Mucosa of rectum (tissue), 2 donors: Measurements from ENCODE around the gene UMODL1.

Experiments used
- H3K27ac ChIP-seq, 2 donors: one replicate each; pipeline ENCODE4 v1.7.0; 2013; ENCODE audit warnings: inconsistent platforms in 2 of 2, low read depth in 2 of 2, low read length in 2 of 2
- H3K27me3 ChIP-seq, 2 donors: one replicate each; pipeline ENCODE4 v1.7.0; 2013; ENCODE audit warnings: low read length in 2 of 2; ENCODE audit not compliant: control insufficient read depth in 2 of 2, insufficient read depth in 2 of 2
- H3K36me3 ChIP-seq, 2 donors: one replicate each; pipeline ENCODE4 v1.7.0; 2013; ENCODE audit warnings: low read length in 2 of 2; ENCODE audit not compliant: control insufficient read depth in 2 of 2, insufficient read depth in 2 of 2
- H3K4me1 ChIP-seq, 2 donors: one replicate each; pipeline ENCODE4 v1.7.0; 2013; ENCODE audit warnings: low read length in 2 of 2, mild to moderate bottlenecking in 1 of 2; ENCODE audit not compliant: control insufficient read depth in 2 of 2, insufficient read depth in 2 of 2
- H3K4me3 ChIP-seq, 2 donors: one replicate each; pipeline ENCODE4 v1.7.0; 2013; ENCODE audit warnings: low read length in 2 of 2
- H3K9ac ChIP-seq, 2 donors: one replicate each; pipeline ENCODE4 v1.7.0; 2013; ENCODE audit warnings: low read length in 2 of 2, low read depth in 1 of 2, mild to moderate bottlenecking in 1 of 2
- H3K9me3 ChIP-seq, 2 donors: one replicate each; pipeline ENCODE4 v1.7.0; 2013; ENCODE audit warnings: low read length in 2 of 2; ENCODE audit not compliant: control insufficient read depth in 2 of 2
- donor health status: healthy.
- donor health status: Normal muscosa, but diverticular disease.

UMODL1 gene

DNA sequence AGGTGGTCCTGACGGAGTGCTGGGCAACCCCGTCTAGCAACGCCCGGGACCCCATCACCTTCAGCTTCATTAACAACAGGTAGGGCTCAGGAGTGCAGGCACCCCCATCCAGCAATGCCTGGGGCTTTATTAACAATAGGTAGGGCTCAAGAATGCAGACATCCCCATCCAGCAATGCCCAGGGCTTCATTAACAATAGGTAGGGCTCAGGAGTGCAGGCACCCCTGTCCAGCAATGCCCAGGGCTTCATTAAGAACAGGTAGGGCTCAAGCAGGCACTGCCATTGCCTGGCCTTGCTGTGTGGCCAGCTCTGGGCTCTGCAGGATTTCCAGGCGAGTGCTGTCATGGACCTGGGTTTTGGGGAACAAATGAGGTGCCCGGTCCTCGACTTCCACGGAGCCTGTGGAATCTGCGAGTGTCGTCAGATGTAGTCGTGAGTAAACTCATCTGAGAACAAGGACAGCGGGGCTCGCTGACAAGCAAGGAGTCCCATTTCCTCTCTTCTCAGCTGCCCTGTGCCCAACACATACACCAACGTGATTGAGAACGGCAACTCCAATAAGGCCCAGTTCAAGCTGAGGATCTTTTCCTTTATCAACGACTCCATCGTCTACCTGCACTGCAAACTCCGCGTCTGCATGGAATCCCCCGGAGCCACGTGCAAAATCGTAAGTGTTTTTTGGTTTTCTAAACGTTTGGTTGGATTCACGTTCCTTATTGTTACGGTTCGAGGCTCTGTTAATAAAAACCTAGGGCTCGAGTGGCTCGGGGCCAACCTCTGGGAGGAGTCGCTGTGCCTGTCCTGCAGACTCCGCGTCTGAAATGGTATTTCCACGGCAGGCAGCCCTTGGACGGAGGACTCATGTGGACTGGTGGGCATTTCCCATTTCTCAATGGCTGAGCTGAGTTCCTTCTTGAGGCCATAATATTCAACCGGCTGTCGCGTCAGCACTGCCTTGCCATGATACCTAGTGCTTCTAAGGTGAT, 56.3 kb downstream of the UMODL1 start:
- peaks cover 3 to 4% of the 10 kb centered on the region in 2 donors for H3K27me3 ChIP-seq
- H3K9me3 ChIP-seq: no peaks in the 10 kb centered on the region
- H3K36me3 ChIP-seq: no peaks in the 10 kb centered on the region
- peaks cover 0 to 2% of the 10 kb centered on the region in 2 donors for H3K4me1 ChIP-seq
- H3K27ac ChIP-seq: no peak overlapping the region
- no peak overlapping the region for H3K9ac ChIP-seq
- H3K4me3 ChIP-seq: no peak overlapping the region

DNA sequence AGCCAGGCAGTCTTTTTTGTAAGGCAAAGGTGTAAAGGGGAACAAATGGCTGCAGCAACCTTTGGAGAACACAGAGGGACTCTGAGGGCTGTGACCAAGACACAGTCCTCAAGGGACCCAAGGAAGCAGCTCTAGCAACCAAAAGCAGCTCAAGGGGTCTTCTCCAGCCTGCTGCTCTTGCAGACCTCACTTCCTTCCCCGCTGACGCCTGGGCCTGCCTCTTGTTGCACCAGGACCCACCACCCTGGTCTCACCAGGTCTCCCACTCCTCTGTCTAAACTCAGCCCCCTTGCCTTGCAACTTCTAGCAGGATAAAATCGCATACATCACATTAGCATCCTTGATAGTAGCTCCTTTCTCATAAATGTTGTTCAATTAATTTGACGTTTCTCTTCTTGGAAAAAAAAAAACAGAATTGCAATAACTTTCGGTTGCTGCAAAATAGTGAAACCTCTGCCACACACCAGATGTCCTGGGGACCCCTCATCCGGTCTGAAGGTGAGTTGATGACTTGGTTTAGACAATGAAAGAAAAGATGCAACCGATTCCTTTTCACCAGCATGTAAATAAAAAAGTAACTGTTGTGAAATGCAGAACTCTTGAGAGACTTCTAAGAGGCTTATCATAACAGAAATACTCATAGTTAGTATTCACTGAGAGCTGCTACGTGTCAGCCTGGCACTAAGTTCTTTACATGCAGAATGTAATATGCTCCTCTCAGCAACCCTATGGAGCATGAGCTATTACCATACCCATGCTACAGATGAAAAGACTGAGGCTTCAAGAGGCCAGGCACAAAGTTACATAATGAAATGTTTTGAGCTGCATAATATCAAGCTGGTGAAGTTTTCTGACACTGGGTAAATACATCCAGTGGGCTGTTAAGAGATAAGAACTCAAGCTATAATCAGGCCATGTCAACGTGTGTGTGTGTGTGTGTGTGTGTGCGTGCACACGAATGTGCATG, 58.5 kb downstream of the UMODL1 start:
- Histone ChIP-seq H3K27me3 (peaks cover 0 to 4% of the 10 kb centered on the region in 2 donors), H3K36me3 (no peaks in the 10 kb centered on the region), H3K4me1 (no peaks in the 10 kb centered on the region), H3K9ac (no peak overlapping the region), H3K27ac (no peak overlapping the region), H3K4me3 (no peak overlapping the region), H3K9me3 (no peaks in the 10 kb centered on the region)

DNA sequence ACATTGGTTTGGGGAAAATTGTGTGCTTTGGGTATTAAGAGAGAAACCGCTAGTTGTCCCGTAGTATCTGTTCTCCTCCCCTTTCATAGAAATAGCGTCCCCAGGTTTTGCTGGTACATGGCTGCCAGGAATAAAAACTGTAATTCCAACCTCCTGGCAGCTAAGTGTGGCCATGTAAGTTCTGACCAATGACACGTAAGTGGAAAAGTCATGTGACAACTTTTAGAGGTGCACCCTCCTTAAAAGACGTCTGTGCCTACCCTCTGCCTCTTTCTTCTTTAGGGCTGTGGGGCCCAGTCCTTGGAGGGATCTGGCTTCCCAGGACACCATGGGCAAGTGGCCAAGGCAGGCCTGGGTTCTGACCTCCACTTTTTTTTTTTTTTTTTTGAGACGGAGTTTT, 59.3 kb downstream of the UMODL1 start:
- no peaks in the 10 kb centered on the region for H3K36me3 ChIP-seq
- no peak overlapping the region for H3K9ac ChIP-seq
- no peaks in the 10 kb centered on the region for H3K27me3 ChIP-seq
- H3K27ac ChIP-seq: no peak overlapping the region
- H3K4me1 ChIP-seq: no peaks in the 10 kb centered on the region
- no peak overlapping the region for H3K4me3 ChIP-seq
- no peaks in the 10 kb centered on the region for H3K9me3 ChIP-seq

DNA sequence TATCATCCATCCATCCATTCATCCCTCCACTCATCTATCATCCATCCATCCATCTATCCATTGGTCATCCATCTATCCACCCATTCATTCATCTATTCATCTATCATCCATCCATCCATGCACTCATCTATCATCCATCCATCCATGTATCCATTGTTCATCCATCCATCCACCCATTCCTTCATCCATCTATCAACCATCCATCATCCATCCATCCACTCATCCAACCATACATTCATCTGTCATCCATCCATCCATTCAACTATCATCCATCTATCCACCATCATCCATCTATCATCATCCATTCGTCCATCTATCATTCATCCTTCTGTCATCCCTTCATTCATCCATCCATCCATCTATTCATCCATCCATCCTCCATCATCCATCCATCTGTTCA, 61.1 kb downstream of the UMODL1 start:
- H3K4me3 ChIP-seq: no peak overlapping the region
- H3K27ac ChIP-seq: no peak overlapping the region
- H3K9ac ChIP-seq: no peak overlapping the region
- H3K4me1 ChIP-seq: no peaks in the 10 kb centered on the region
- H3K9me3 ChIP-seq: no peaks in the 10 kb centered on the region
- H3K27me3 ChIP-seq: no peaks in the 10 kb centered on the region
- H3K36me3 ChIP-seq: no peaks in the 10 kb centered on the region

DNA sequence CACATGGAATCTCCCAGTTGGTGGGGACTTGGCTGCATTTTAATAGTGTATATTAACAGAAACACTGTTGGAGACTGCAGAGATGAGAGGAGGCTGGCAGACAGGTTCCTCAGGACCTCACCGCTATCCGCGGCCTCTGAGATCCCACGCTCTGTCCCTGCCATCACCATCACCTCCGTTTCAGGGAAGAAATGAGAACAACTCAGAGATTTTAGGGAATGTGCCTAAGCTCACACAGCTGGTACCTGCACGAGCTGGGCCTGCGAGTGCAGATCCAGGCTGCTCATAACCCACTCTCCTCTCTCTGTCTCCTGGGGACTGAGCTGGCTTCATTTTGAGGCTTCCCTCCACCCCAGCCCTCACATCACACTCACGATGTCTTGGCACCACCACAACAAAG, 62.0 kb downstream of the UMODL1 start:
- no peaks in the 10 kb centered on the region for H3K4me1 ChIP-seq
- no peaks in the 10 kb centered on the region for H3K36me3 ChIP-seq
- H3K9ac ChIP-seq: no peak overlapping the region
- no peak overlapping the region for H3K27ac ChIP-seq
- H3K4me3 ChIP-seq: no peak overlapping the region
- H3K9me3 ChIP-seq: no peaks in the 10 kb centered on the region
- H3K27me3 ChIP-seq: no peaks in the 10 kb centered on the region

DNA sequence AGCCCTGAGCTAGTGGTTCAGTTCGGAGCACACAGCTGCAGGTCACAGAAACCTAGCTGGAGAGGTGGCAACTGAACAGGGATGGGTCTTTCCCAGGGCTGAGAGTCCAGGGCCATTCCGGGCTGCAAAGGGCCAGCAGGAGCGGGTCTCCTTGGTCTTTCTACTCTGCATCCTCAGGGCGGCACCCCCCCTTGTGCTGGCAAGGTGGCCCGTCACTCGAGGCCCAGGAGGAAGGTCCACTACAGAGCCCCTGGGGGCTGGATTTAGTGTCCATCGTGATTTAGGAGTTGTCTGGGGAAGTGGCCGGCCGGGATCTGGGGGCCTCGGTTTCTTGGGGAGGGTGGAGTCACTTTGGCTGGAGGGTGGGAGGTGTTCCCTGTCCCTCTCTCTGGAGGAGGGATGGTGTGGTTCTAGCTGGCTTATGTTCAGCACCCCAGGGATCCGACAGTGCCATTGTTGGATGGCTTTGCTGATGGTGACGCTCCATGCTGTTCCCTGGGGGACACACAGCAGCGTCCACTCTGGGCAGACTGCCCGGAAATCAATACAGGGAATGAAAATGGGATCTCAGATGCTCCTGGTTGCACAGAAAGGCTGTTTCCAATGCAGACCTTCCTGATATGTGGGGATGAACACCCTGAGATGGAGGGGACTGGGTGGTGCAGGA, 64.4 kb downstream of the UMODL1 start:
- Histone ChIP-seq H3K9ac (no peak overlapping the region), H3K36me3 (no peaks in the 10 kb centered on the region), H3K27ac (no peak overlapping the region), H3K27me3 (no peaks in the 10 kb centered on the region), H3K4me3 (no peak overlapping the region), H3K9me3 (no peaks in the 10 kb centered on the region), H3K4me1 (peaks cover 0 to 2% of the 10 kb centered on the region in 2 donors)

DNA sequence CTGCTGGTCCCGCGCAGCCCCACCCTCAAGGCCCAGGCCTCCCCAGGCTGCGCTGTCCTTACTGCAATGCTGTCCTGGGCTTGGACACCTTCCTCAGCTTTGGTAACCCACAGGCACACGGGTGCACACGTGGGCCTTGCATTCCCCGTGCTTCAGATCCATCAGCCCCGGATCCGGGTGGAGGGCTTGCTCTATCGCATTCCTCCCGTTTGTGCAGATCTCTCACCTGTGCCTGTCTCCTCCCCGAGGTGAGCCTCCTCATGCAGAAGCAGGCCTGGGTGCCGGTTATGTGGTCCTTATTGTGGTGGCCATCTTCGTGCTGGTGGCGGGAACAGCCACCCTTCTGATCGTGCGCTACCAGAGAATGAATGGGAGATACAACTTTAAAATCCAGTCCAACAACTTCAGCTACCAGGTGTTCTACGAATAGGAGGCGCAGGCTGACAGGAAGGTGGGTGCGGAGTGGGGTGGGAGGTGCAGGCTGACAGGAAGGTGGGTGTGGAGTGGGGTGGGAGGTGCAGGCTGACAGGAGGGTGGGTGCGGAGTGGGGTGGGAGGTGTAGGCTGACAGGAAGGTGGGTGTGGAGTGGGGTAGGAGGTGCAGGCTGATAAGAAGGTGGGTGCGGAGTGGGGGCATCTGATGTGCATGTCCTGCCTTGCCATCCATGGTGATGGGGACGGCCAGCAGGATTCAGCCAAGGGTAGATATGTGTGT, 66.2 kb downstream of the UMODL1 start:
- peaks cover 0 to 2% of the 10 kb centered on the region in 2 donors for H3K4me1 ChIP-seq
- H3K27me3 ChIP-seq: no peaks in the 10 kb centered on the region

DNA sequence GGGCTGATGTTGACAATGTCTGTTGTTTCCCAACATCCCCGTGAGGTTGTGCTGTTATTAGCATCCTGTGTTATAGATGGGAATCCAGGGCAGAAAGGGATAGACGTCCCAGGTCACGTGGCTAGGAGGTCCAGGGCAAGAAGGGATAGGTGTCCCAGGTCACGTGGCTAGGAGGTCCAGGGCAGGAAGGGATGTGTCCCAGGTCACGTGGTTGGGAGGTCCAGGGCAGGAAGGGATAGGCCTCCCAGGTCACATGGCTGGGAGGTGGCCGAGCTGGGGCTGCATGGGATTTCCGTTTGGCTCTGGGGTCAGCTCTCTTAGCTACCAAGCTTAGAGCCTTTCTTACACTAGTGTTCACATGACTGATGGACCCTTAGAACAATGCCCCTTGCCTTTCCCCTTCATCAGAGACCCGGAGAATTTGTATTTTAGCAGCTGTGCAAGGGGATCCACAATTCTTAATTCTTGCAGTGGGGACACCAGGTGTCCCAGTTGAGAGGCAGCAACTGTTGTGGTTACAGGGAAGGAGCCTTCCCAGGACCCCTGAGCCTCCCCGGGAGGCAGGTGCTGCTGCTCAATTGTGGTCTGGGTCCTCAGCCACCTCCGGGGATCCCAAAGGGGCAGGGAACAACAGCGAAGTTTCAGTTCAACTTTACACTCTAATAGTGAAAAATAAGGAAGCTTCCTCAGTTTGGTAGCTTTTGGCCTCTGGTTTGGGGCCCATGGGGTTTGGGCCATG, 69.2 kb downstream of the UMODL1 start:
- H3K36me3 ChIP-seq: no peaks in the 10 kb centered on the region
- H3K9ac ChIP-seq: no peak overlapping the region
- peaks cover 0 to 2% of the 10 kb centered on the region in 2 donors for H3K4me1 ChIP-seq
- H3K27ac ChIP-seq: no peak overlapping the region
- no peak overlapping the region for H3K4me3 ChIP-seq
- H3K9me3 ChIP-seq: no peaks in the 10 kb centered on the region
- H3K27me3 ChIP-seq: no peaks in the 10 kb centered on the region

More for the DNA sequence above, 66.2 kb downstream of the UMODL1 start:
- Histone ChIP-seq H3K36me3 (no peaks in the 10 kb centered on the region), H3K9ac (no peak overlapping the region), H3K4me3 (no peak overlapping the region), H3K9me3 (no peaks in the 10 kb centered on the region), H3K27ac (no peak overlapping the region)

DNA sequence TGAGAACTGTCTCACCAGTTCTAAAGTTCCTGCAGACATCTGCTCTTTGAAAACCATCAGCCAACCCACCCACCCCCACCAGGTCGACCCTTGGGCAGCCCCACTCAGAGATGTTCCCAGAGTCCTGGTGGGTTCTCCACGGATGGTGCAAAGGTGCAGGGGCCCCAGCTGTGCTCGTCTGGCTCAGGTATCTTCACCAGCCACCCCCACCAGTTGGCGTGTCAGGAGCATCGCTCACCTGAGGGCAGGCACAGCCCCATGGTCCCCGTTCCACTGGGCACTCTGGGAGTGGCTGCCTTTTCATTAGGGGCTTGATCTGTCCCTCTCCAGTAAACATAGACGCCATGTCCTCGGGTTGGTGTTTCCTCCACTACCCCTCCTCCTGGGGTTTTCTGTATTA, 70.5 kb downstream of the UMODL1 start:
- H3K27me3 ChIP-seq: no peaks in the 10 kb centered on the region
- H3K36me3 ChIP-seq: no peaks in the 10 kb centered on the region
- H3K4me1 ChIP-seq: peaks cover 2% of the 10 kb centered on the region in 2 donors
- no peak overlapping the region for H3K4me3 ChIP-seq
- no peak overlapping the region for H3K9ac ChIP-seq
- no peak overlapping the region for H3K27ac ChIP-seq
- no peaks in the 10 kb centered on the region for H3K9me3 ChIP-seq
